ENCODE results near the gene FHOD3.

DNA sequence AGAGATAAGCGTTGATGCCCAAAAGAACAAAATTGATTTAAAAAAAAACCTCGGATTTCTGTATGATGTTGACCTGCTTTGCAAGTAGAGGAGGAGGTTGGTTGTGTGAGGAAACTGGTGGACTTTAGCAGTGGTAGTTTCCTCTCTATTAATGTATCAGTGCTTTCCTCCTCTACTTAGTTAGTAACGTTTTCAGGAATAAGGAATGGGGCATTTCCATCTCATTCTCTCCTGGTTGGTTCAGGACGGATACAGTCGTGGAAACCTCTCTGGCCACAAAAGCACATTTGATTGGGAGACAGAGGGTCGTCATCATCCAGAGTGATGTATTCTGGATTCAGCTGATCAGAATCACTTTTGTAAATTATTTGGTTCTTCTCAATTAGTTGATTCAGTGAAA is 1.5 kb downstream of the FHOD3 start:
- TF ChIP-seq POLR2A (IDR thresholded peaks at IDR 0.05; ENCODE audit: low read depth, low read length) (no peak), POLR2AphosphoS5 (IDR thresholded peaks at IDR 0.05; ENCODE audit: low read depth, low read length) (no peak), TAF1 (IDR thresholded peaks at IDR 0.05; ENCODE audit: low read depth, low read length) (no peak)

Measured in GM12891 (cell line).